Islet precursor cell (in vitro differentiated cells): ENCODE results near the gene PARP3.
A peak's percentile ranks its signal among the peaks of the same experiment; 100 is the strongest.
"Not testable (repeated sequence)": the region's sequence is repeated elsewhere in the genome, so short reads cannot be mapped to it uniquely, and the experiment has no call there.

Source experiments
- DNase-seq: peaks from one replicate; pipeline ENCODE4 v3.0.0-alpha.2; 2018

PARP3 gene

DNA sequence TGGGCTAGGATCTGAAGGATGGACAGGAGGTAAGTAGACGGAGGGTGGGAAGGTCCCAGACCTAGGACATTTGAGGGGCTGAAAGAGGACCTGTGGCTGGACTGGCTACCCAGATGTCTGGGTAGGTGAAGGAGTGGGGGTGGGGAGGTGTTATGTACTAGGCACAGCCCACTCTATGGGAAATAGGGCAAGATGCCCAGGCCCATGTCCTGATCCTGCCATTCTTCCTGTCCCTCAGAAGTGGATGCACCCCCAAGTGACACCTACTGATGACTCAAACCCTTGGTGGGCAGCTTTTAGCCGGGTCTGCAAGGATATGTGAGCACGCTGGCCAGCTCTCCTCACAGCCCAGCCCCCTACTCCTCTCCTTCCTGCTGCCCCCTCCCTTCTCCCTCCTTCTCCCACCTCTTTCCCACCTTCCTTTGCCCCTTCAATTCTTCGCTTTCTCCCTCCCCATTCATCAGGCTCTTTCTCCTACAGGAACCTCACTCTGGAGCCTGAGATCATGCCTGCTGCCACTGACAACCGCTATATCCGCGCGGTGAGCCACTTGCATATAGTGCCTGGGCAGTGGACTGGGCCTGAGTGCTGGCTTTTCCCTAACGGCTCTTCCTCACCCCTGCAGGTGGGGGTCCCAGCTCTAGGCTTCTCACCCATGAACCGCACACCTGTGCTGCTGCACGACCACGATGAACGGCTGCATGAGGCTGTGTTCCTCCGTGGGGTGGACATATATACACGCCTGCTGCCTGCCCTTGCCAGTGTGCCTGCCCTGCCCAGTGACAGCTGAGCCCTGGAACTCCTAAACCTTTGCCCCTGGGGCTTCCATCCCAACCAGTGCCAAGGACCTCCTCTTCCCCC lies 46.4 kb downstream of the PARP3 start:
- DNase-seq: no peak

- peak; percentile 41 for DNase-seq
Observed at GRCh38 chr3:51990501-51990971, 48.4 kb downstream of the PARP3 start.

DNA sequence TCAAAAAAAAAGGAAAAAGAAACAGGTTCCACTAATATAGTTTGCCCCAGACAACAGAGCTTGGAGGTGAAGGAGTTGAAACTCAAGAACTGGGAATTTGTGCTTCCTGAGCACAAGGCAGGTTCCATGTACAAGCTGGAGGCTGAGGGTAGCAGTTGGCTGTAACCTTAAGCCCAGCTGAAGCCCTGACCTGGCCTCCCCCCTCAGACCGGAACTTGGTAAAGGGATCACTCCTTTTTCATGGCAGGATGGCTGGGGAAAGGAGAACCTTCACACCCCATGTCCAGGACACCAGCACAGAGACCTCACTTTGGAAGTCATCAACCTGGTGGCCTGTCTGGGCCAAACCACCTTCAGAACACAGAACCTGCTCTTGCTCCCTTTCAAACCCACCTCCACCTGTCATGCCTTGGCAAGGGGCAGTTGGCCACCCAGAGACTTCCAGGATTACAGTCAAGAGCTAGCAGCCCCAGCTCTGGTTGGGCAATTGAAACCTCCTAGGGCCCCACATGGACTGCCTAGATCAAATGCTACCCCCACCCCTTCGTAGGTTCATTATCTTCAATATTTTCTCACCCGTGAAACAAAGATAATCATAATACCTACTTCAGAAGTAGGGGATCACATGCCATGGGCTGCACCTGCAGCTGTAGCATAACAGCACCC lies 50.0 kb downstream of the PARP3 start:
- no peak for DNase-seq

DNA sequence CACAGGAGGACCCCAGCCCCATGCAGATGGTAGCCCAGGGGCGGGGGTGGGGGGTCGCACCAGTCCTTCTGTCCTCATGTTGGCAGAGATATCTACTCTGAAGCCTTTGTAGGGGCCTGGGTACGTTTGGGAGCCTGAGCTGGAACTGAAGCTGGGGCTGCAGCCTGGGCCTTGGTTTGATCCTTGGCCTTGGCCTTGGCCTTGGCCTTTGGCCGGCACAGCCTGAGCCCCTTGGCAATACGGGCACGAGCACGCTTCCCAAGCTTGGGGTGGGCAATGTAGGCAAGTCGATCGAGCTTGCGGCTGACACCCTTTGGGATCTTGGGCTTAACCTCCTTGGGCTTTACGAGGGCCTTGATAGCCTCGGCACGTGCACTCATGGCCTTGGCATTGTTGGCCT lies 51.5 kb downstream of the PARP3 start:
- not testable (repeated sequence) for DNase-seq

DNA sequence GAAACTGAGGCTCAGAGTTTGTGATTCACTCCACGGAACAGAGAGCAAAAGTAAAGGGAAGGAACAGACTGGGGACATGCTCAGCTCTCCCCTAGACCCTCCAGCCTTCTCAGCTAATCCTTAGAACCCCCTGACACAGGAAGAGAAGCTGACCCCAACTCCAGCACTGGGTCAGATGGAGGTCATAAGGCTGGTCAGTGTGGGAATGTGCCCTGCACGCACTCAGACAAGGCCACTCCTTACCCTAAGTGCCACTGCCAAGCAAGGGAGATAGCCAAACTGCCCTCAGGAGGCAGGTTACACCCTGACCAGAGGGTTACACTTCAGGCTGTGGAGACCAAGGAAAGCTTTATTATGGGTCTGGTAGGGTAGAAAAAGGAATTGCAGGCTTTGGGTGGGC lies 52.4 kb downstream of the PARP3 start:
- no peak for DNase-seq

DNA sequence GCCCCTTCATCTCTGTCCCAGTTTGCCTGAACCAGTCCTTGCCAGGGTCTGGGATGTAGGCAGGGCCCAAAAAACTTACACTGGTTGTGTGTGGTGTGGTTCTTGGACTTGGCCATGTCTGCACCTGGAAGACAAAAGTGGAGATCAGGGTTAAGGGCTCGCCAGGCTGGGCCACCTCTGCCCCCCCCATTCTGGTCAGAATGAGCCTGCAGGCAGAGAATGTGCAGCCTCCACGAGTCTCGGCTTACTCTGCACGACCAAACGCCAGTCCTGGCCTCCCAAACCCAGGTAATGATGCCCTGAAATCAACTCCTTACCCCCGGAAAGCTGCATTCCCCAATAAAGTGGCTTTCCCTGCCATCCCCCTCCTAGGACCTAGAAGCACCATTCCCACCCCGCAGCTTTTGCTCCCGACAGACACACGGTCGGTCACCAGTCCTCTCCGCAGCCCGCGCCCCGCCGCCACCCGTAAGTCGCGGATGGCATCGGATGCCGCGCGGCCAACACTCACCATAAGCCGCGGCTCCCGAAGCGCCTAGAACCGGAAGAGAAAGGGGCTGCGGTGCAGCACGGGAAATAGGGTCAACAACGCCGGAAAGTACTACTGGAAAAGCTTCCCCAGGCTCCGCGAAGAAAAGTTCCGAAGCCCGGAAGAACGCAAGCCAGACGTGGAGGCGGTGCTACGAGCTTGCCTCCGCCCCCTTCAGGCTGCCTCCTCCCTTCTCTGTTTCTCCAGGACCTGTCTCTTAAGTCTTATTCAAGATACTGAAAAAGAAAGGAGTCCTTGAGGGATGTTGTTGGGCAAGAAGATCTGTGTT lies 53.4 kb downstream of the PARP3 start, which contains the start of gene RPL29:
Gene RPL29 (minus strand): TSS at position 550 of the 818 bp plus-strand sequence. CDS start 434 bp downstream, at position 116.
- DNase-seq: peak; percentile 96

- DNase-seq: no peak
Observed at GRCh38 chr3:51997172-51997571, 55.0 kb downstream of the PARP3 start.

DNA sequence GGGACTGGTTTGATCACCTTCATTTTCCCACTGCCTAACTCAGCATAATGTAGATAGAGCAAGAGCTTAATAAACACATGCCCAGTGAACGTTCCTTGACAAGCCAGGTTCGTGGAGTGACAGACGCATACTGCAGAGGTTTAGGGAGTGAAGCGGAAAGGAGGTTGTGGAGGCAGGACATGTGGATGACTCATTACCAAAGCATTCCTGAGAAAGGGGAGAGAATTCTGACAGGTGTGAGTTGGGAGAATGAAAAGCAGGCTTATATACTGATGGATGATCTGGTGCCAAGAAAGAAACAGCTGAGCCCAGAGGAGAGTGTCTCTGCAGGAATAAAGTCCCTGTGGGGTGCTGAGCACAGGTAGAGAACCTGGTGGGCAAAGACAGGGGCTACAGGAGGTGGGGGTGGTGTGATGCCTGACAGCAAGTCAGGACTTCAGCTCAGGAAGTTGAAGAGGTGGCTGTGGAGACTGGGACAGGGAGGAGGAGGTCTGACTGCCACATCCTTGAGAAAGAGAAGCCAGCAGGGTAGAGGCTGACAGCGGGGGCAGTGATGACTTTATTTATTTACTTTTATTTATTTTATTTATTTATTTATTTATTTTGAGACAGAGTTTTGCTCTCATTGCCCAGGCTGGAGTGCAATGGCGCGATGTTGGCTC lies 55.9 kb downstream of the PARP3 start:
- DNase-seq: peak; percentile 88
